GM23338 (cell line): ENCODE results near the gene LRMDA.

Experiments
- CREB1 ChIP-seq: fragments of 250-450 bp; sonication (Bioruptor Pico); IDR thresholded peaks from 2 replicates; pipeline ENCODE4 v1.5.0; 2020; ENCODE audit warnings: low read depth, mild to moderate bottlenecking, moderate library complexity
- CTCF ChIP-seq, 2 experiments: fragments of 200-600 bp in 1 of 2; sonication (generic) in 1 of 2; conservative IDR thresholded peaks; 2 replicates each; pipeline versions ENCODE4 v1.5.1 to v1.6.1; 2016 to 2017; ENCODE audit warnings: antibody characterized with exemption in 2 of 2, low read depth in 2 of 2, mild to moderate bottlenecking in 2 of 2, moderate library complexity in 1 of 2
- ETS1 ChIP-seq: IDR thresholded peaks from 2 replicates; pipeline ENCODE4 v1.6.1; 2016; ENCODE audit warnings: antibody characterized with exemption
- EZH2 ChIP-seq: fragments of 200-600 bp; sonication (generic); IDR thresholded peaks from one replicate; pipeline ENCODE4 v1.8.0; 2017; ENCODE audit warnings: antibody characterized with exemption, mild to moderate bottlenecking, low read depth; ENCODE audit not compliant: unreplicated experiment
- EZH2phosphoT487 ChIP-seq: fragments of 200-600 bp; sonication (generic); IDR thresholded peaks from one replicate; pipeline ENCODE4 v1.8.1; 2018; ENCODE audit warnings: antibody characterized with exemption; ENCODE audit not compliant: unreplicated experiment
- JUNB ChIP-seq: IDR thresholded peaks from one replicate; pipeline ENCODE4 v1.6.1; 2016; ENCODE audit warnings: antibody characterized with exemption; ENCODE audit not compliant: unreplicated experiment
- NANOG ChIP-seq: IDR thresholded peaks from 2 replicates; pipeline ENCODE4 v1.6.1; 2016; ENCODE audit warnings: antibody characterized with exemption, borderline replicate concordance
- POLR2AphosphoS5 ChIP-seq: IDR thresholded peaks from 2 replicates; pipeline ENCODE4 v1.6.1; 2016; ENCODE audit warnings: antibody characterized with exemption, low read depth
- REST ChIP-seq: IDR thresholded peaks from one replicate; pipeline ENCODE4 v1.6.1; 2018; ENCODE audit warnings: antibody characterized with exemption; ENCODE audit not compliant: unreplicated experiment
- STAT1 ChIP-seq: IDR thresholded peaks from one replicate; pipeline ENCODE4 v1.6.1; 2016; ENCODE audit warnings: antibody characterized with exemption; ENCODE audit not compliant: unreplicated experiment
- ZNF114 ChIP-seq: fragments of 250-450 bp; sonication (Bioruptor Pico); IDR thresholded peaks from 2 replicates; pipeline ENCODE4 v1.5.0; 2020; ENCODE audit warnings: mild to moderate bottlenecking, moderate library complexity
- ZNF331 ChIP-seq: fragments of 250-450 bp; sonication (Bioruptor Pico); IDR thresholded peaks from 2 replicates; pipeline ENCODE4 v1.5.0; 2020; ENCODE audit warnings: low read depth, mild to moderate bottlenecking, moderate library complexity

- TF ChIP-seq EZH2 (no peak), CTCF (conservative IDR thresholded peaks at IDR 0.05; ENCODE audit: low read depth in 2 of 2) (no peak), POLR2AphosphoS5 (no peak), ETS1 (no peak), ZNF114 (no peak), REST (no peak), CREB1 (no peak), EZH2phosphoT487 (no peak), JUNB (no peak), NANOG (no peak), ZNF331 (CRISPR knock-in tag) (no peak), STAT1 (no peak)
Observed at GRCh38 chr10:75736151-75736640, 304.8 kb downstream of the LRMDA start.
